HG03108 (cell line): ENCODE measurements around the gene DBN1.

ENCODE experiments used
- ATAC-seq: cut with Tn5 transposase; IDR thresholded peaks from one replicate; pipeline ENCODE4 v1.9.1; 2021; ENCODE audit warnings: moderate library complexity; ENCODE audit not compliant: unreplicated experiment

Gene DBN1

GRCh38 chr5:177410575-177410974 is 62.9 kb downstream of the DBN1 start:
- no peak for ATAC-seq

- ATAC-seq, result no peak
Observed at GRCh38 chr5:177409043-177409801, 64.2 kb downstream of the DBN1 start, which contains the start of gene F12. TSS of gene F12 (minus strand) at chr5:177409564. CDS start at chr5:177409527, 37 bp downstream.
